SK-N-MC (cell line): ENCODE data around the gene WNT3.

ENCODE experiments used
- EZH2 ChIP-seq: fragments of 200-600 bp; sonication (generic); IDR thresholded peaks from one replicate; pipeline ENCODE4 v1.6.1; 2017; ENCODE audit warnings: antibody characterized with exemption
- FOXP2 ChIP-seq: optimal IDR thresholded peaks from 2 replicates; pipeline ENCODE3; 2011; ENCODE audit warnings: mild to moderate bottlenecking, moderate library complexity; ENCODE audit not compliant: insufficient read depth; ENCODE audit errors: extremely low read length, control extremely low read depth
- POLR2AphosphoS5 ChIP-seq: IDR thresholded peaks from 2 replicates; pipeline ENCODE4 v1.6.1; 2012; ENCODE audit warnings: mild to moderate bottlenecking, low read depth, low read length, borderline replicate concordance

DNA sequence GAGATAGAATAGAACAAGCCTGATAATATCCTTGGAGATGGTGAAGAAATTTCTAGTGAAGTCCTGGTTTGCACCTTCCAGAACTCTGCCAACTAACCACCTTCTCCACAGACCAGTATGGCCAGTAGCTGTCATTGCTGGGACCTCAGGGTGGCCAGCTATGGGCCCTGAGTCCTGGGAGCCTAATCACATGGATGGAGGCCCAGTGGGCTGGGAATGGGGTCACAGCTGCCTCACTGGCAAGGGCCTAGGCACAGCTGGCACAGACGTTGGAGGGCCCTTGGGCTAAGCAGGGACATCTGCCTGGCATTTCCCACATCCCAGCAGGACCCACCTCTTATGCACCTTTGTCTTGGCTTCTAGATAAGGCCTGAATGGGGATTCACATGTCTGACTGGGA is 7.6 kb upstream of the WNT3 start:
- TF ChIP-seq EZH2 = no peak
- TF ChIP-seq POLR2AphosphoS5 = no peak
- no peak for TF ChIP-seq FOXP2
